HepG2 (cell line): ENCODE data around the gene SLC2A4. TPM values are rescaled to one million over a fixed set of nuclear protein-coding genes. Genes with fewer than 3 reads are reported as not detected.

ENCODE experiments used
- ATF7-NPFF ChIP-seq: sonication (generic); formaldehyde crosslinking; IDR thresholded peaks from 2 replicates; pipeline ENCODE4 v1.8.1; 2023; ENCODE audit warnings: mild to moderate bottlenecking, low read depth, missing genetic modification reagents, moderate library complexity
- CAMTA2 ChIP-seq: sonication (generic); formaldehyde crosslinking; IDR thresholded peaks from 2 replicates; pipeline ENCODE4 v1.4.0; 2020; ENCODE audit warnings: mild to moderate bottlenecking, missing genetic modification reagents, borderline replicate concordance
- CEBPB ChIP-seq: IDR thresholded peaks from 2 replicates; pipeline ENCODE4 v1.6.1; 2011; ENCODE audit warnings: low read depth, low read length, improper control_type of control experiment, borderline replicate concordance
- GFI1 ChIP-seq: sonication (generic); formaldehyde crosslinking; IDR thresholded peaks from 2 replicates; pipeline ENCODE4 v1.5.0; 2020; ENCODE audit warnings: missing genetic modification reagents, mild to moderate bottlenecking, borderline replicate concordance
- GTF2F1 ChIP-seq: fragments of 150-350 bp; IDR thresholded peaks from 2 replicates; pipeline ENCODE4 v1.6.1; 2014; ENCODE audit warnings: low read length
- HMG20A ChIP-seq: IDR thresholded peaks from 2 replicates; pipeline ENCODE4 v1.6.1; 2016; ENCODE audit warnings: borderline replicate concordance
- JUND ChIP-seq: sonication (generic); formaldehyde crosslinking; IDR thresholded peaks from 2 replicates; pipeline ENCODE4 v1.8.0; 2022; ENCODE audit warnings: mild to moderate bottlenecking, missing genetic modification reagents
- KDM5A ChIP-seq: fragments of 200-600 bp; sonication (generic); IDR thresholded peaks from 2 replicates; pipeline ENCODE4 v1.7.0; 2018; ENCODE audit warnings: antibody characterized with exemption, mild to moderate bottlenecking, low read length, borderline replicate concordance
- MED1 ChIP-seq: sonication (generic); formaldehyde crosslinking; IDR thresholded peaks from 2 replicates; pipeline ENCODE4 v1.4.0; 2020; ENCODE audit warnings: missing genetic modification reagents
- RAD21 ChIP-seq: fragments of 450-650 bp; formaldehyde crosslinking; IDR thresholded peaks from 2 replicates; pipeline ENCODE4 v1.5.0; 2020; ENCODE audit warnings: mild to moderate bottlenecking
- SP5 ChIP-seq: IDR thresholded peaks from 2 replicates; pipeline ENCODE4 v1.6.1; 2016; ENCODE audit warnings: low read depth, borderline replicate concordance
- SRSF4 ChIP-seq: fragments of 200-400 bp; formaldehyde crosslinking; IDR thresholded peaks from one replicate; pipeline ENCODE4 v1.6.1; 2018; ENCODE audit warnings: mild to moderate bottlenecking, low read depth, low read length, moderate library complexity; ENCODE audit not compliant: poor library complexity, severe bottlenecking
- ZNF224 ChIP-seq: sonication (generic); formaldehyde crosslinking; IDR thresholded peaks from 2 replicates; pipeline ENCODE4 v1.5.0; 2020; ENCODE audit warnings: mild to moderate bottlenecking, missing genetic modification reagents
- ZNF274 ChIP-seq: sonication (generic); formaldehyde crosslinking; IDR thresholded peaks from 2 replicates; pipeline ENCODE4 v1.5.1; 2020; ENCODE audit warnings: mild to moderate bottlenecking, missing genetic modification reagents
- ZNF326 ChIP-seq: sonication (generic); formaldehyde crosslinking; IDR thresholded peaks from 2 replicates; pipeline ENCODE4 v1.4.0; 2020; ENCODE audit warnings: missing genetic modification reagents, borderline replicate concordance
- ZNF350 ChIP-seq: sonication (generic); formaldehyde crosslinking; IDR thresholded peaks from 2 replicates; pipeline ENCODE4 v1.4.0; 2020; ENCODE audit warnings: mild to moderate bottlenecking, low read depth, missing genetic modification reagents, borderline replicate concordance
- ZNF382 ChIP-seq: sonication (generic); formaldehyde crosslinking; IDR thresholded peaks from 2 replicates; pipeline ENCODE4 v1.5.0; 2020; ENCODE audit warnings: missing genetic modification reagents, mild to moderate bottlenecking, borderline replicate concordance
- ZNF446 ChIP-seq: sonication (generic); formaldehyde crosslinking; IDR thresholded peaks from 2 replicates; pipeline ENCODE4 v1.5.0; 2020; ENCODE audit warnings: mild to moderate bottlenecking, missing genetic modification reagents
- ZNF484 ChIP-seq: sonication (generic); formaldehyde crosslinking; IDR thresholded peaks from 2 replicates; pipeline ENCODE4 v1.5.1; 2020; ENCODE audit warnings: mild to moderate bottlenecking, low read depth, missing genetic modification reagents, borderline replicate concordance
- ZNF547 ChIP-seq: sonication (generic); formaldehyde crosslinking; IDR thresholded peaks from 2 replicates; pipeline ENCODE4 v1.5.1; 2020; ENCODE audit warnings: mild to moderate bottlenecking, missing genetic modification reagents
- ZNF605 ChIP-seq: sonication (generic); formaldehyde crosslinking; IDR thresholded peaks from 2 replicates; pipeline ENCODE4 v1.8.0; 2022; ENCODE audit warnings: mild to moderate bottlenecking, missing genetic modification reagents
- ZNF720 ChIP-seq: sonication (generic); formaldehyde crosslinking; IDR thresholded peaks from 2 replicates; pipeline ENCODE4 v1.4.0; 2020; ENCODE audit warnings: missing genetic modification reagents
- ZSCAN25 ChIP-seq: sonication (generic); formaldehyde crosslinking; IDR thresholded peaks from 2 replicates; pipeline ENCODE4 v1.8.0; 2022; ENCODE audit warnings: mild to moderate bottlenecking, missing genetic modification reagents
- polyA plus RNA-seq, 8 experiments: library from polyadenylated mRNA; depleted of rRNA in 3 of 8; stranded (reverse) in 7 of 8; unstranded in 1 of 8; fragments of >200 nt; fragmentation: Illumina TruSeq in 4 of 8; extraction: Trizol in 4 of 8; gene quantifications; 2 replicates each; pipeline versions ENCODE4 v1.2.1 to v1.2.3, GENCODE V29; 2011 to 2016; ENCODE audit warnings: low read depth in 4 of 8, missing spikeins in 1 of 8, mixed read lengths in 1 of 8; ENCODE audit not compliant: insufficient read depth in 1 of 8
- total RNA-seq, 5 experiments: library from RNA; depleted of rRNA; stranded (reverse); fragments of >200 nt; fragmentation: Illumina TruSeq; extraction: Trizol; gene quantifications; 2 replicates each; pipeline ENCODE4 v1.2.3, GENCODE V29; 2016; ENCODE audit warnings: low read depth in 1 of 5
- TF ChIP-seq, protein P1 (sequence below): IDR thresholded peaks from 2 replicates; pipeline ENCODE4 v1.6.1; 2016; ENCODE audit warnings: low read depth, borderline replicate concordance
- TF ChIP-seq, protein P2 (sequence below): sonication (generic); formaldehyde crosslinking; IDR thresholded peaks from 2 replicates; pipeline ENCODE4 v1.8.1; 2023; ENCODE audit warnings: mild to moderate bottlenecking, inconsistent platforms, moderate library complexity, missing genetic modification reagents, borderline replicate concordance
- TF ChIP-seq, protein P3 (sequence below): sonication (generic); formaldehyde crosslinking; IDR thresholded peaks from 2 replicates; pipeline ENCODE4 v1.5.0; 2020; ENCODE audit warnings: mild to moderate bottlenecking, missing genetic modification reagents

Gene SLC2A4
- total and polyA plus RNA-seq, 2 of the 13 experiments (the other 11 are each of a cell fraction or from before 2014, with no cell fraction given), result 4.9 to 5.8 TPM

DNA sequence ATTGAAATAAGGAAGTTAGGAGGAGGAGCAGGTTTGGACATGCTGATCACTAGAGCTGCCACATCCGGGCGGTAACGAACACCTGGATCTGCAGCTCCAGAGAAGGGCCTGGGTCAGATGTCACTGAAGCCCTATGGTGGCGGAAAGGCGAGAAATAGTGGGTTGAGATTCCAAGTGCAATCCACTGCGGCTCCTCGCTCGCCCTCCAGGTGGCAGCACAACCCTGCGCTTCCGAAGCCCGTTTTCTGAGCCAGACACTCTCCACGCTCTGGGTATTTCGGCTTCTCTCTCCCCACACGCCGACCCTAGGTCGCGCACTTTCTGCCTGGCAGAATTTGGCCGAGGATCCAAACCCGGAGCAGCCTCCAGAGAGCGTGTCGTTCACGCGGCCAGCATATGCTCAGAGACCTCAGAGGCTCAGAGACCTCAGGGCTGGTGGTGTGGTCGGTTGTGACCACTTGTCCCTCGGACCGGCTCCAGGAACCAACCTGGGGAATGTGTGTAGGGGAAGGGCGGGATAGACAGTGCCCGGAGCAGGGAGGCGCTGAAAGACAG lies 922 bp upstream of the SLC2A4 start (continued):
- TF ChIP-seq, protein P1, sequence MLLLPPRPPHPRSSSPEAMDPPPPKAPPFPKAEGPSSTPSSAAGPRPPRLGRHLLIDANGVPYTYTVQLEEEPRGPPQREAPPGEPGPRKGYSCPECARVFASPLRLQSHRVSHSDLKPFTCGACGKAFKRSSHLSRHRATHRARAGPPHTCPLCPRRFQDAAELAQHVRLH (CRISPR knock-in tag), result peak; percentile 39; the same call in 1 of the 2 replicates
- TF ChIP-seq ATF7-NPFF (CRISPR knock-in tag) (peak; percentile 80), ZNF547 (CRISPR knock-in tag) (peak; percentile 76), ZNF350 (CRISPR knock-in tag) (peak; percentile 73; the same call in 1 of the 2 replicates), ZNF446 (CRISPR knock-in tag) (no peak), RAD21 (peak; percentile 99), ZNF382 (no peak), KDM5A (no peak), HMG20A (no peak), CEBPB (no peak), ZNF274 (CRISPR knock-in tag) (peak; percentile 78; the same call in 1 of the 2 replicates), SRSF4 (no peak), ZNF224 (CRISPR knock-in tag) (peak; percentile 74; the same call in 1 of the 2 replicates), ZNF484 (CRISPR knock-in tag) (no peak), ZSCAN25 (CRISPR knock-in tag) (peak; percentile 85), CAMTA2 (CRISPR knock-in tag) (no peak), SP5 (CRISPR knock-in tag) (no peak), JUND (CRISPR knock-in tag) (no peak), GTF2F1 (no peak), MED1 (CRISPR knock-in tag) (peak; percentile 71), ZNF605 (CRISPR knock-in tag) (peak; percentile 47), ZNF326 (CRISPR knock-in tag) (no peak), ZNF720 (no peak), GFI1 (CRISPR knock-in tag) (no peak)
- TF ChIP-seq, protein P2, sequence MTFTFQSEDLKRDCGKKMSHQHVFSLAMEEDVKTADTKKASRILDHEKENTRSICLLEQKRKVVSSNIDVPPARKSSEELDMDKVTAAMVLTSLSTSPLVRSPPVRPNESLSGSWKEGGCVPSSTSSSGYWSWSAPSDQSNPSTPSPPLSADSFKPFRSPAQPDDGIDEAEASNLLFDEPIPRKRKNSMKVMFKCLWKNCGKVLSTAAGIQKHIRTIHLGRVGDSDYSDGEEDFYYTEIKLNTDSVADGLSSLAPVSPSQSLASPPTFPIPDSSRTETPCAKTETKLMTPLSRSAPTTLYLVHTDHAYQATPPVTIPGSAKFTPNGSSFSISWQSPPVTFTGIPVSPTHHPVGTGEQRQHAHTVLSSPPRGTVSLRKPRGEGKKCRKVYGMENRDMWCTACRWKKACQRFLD (CRISPR knock-in tag), result no peak
- TF ChIP-seq, protein P3, sequence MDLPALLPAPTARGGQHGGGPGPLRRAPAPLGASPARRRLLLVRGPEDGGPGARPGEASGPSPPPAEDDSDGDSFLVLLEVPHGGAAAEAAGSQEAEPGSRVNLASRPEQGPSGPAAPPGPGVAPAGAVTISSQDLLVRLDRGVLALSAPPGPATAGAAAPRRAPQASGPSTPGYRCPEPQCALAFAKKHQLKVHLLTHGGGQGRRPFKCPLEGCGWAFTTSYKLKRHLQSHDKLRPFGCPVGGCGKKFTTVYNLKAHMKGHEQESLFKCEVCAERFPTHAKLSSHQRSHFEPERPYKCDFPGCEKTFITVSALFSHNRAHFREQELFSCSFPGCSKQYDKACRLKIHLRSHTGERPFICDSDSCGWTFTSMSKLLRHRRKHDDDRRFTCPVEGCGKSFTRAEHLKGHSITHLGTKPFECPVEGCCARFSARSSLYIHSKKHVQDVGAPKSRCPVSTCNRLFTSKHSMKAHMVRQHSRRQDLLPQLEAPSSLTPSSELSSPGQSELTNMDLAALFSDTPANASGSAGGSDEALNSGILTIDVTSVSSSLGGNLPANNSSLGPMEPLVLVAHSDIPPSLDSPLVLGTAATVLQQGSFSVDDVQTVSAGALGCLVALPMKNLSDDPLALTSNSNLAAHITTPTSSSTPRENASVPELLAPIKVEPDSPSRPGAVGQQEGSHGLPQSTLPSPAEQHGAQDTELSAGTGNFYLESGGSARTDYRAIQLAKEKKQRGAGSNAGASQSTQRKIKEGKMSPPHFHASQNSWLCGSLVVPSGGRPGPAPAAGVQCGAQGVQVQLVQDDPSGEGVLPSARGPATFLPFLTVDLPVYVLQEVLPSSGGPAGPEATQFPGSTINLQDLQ (CRISPR knock-in tag), result no peak; the same call in 1 of the 2 replicates
